NCI-H1436 treated with DMSO at 0.1 percent for 48 hours (cell line): Measurements from ENCODE around the gene FHIT.
"Not testable (repeated sequence)": the region's sequence is repeated elsewhere in the genome, so short reads cannot be mapped to it uniquely, and the experiment has no call there.

Source experiments
- DNase-seq: peaks from one replicate; lab custom pipeline; 2025; lab: John Stamatoyannopoulos, UW

The FHIT gene

DNA sequence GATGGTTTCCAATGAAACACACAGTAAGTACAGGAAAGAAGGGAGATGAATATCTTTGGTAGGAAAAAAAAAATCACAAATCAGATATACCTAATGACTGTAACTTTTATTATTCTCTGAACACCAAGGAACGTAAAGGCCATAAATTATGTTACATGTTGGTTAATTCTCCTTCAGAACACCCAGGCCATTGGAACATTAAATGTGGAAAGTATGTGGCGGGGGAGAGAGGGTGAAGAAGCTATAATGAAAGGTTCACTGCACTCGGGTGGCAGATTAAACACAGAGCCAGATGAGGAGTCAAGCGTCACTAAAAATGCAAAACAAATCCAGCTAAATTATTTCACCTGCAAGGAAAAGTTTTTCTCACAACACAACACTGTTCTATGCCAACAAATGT lies 193.8 kb downstream of the FHIT start:
- DNase-seq, result no peak

DNA sequence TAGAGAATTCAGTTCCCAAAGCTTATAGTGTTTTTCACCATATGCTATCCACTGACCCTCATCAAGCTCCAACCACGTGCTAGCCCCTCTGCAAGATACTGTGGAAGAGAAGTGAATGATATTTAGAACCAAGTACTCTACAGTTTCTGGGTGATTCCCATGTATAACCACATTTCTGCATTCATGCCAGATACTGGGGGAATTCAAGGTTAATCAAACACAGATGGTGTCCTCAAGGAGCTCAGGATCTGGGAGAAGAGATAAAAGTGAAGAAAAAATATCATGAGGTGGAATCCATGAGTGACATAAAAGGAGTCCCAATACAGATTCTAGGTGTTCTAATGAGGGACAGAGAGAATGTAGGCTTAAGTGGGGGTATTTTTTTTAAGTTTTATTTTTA lies 195.8 kb downstream of the FHIT start:
- DNase-seq, result no peak

GRCh38 chr3:61053781-61054496 lies 197.3 kb downstream of the FHIT start:
- no peak for DNase-seq

GRCh38 chr3:61052851-61053250 lies 198.4 kb downstream of the FHIT start:
- no peak for DNase-seq

GRCh38 chr3:61051666-61052065 lies 199.6 kb downstream of the FHIT start:
- no peak for DNase-seq

DNA sequence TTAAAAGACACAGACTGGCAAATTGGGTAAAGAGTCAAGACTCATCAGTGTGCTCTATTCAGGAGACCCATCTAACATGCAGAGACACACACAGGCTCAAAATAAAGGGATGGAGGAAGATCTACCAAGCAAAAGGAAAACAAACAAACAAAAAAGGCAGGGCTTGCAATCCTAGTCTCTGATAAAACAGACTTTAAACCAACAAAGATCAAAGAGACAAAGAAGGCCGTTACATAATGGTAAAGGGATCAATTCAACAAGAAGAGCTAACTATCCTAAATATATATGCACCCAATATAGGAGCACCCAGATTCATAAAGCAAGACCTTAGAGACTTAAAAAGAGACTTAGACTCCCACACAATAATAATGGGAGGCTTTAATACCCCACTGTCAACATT lies 206.1 kb downstream of the FHIT start:
- not testable (repeated sequence) for DNase-seq

- no peak for DNase-seq
Observed at GRCh38 chr3:61043156-61043555, 208.1 kb downstream of the FHIT start.

- no peak for DNase-seq
Observed at GRCh38 chr3:61040618-61041017, 210.6 kb downstream of the FHIT start.

DNA sequence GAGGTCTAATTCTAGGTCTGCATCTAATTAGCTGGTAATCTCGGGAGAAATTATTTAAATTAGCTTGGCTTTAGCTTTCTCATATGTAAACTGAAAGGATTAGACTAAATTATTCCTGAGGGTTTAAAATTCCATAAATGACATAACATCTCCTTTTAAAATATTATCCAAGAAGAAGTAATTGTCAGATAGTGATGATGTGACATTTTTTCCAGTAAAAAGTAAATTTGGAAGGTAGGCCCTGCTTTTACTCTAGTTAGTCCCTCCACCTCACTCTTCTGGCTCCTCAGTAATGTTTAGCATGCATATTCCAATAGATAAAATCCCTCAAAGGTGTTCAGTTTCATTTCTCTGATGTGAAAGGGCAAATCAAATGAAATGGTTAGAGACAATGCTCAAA lies 215.7 kb downstream of the FHIT start:
- no peak for DNase-seq

- DNase-seq, result no peak
Observed at GRCh38 chr3:61032991-61033390, 218.3 kb downstream of the FHIT start.

DNA sequence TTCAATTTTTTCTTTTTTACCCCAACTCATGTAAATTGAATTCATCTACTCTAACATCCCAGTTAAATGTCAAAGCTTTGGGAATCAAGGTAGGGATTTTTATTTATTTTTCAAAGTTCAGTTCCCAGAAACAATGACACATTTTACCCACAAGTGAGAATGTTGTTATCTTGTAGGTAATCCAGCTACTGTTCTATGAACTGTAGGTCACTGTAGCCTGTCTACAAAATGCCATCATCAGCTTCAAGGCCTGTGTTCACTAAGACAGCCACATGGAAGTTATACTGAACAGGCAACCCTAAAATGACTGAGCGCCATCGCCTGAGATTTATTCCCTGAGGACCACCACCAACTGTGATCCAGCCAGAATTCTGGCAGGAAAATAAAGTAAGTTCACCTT lies 219.7 kb downstream of the FHIT start:
- DNase-seq, result no peak

DNA sequence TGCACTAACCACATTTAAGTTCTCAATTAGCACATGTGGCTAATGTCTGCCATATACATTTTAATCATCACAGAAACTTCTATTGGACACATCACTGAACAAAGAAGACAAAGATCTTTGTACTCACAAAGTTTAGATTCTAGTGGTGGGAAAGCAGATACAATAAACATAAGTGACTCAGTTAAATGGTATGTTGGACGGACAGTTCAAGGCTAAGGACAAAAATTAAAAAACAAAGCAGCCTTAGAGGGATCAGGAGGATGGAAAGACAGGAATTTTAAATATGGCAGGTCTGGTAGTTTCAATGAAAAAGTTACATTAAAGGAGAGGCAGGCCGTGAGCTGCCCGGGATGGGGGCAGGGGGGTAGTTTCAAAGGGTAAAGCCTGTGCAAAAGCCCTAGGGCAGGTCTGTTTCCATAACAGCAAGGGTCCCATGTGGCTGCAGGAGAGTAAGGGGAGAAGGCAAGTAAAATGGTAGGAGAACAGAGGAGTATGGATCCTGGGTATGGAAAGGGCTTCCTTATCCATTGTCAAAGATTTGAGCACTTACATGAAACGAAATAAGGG lies 220.7 kb downstream of the FHIT start:
- DNase-seq, result no peak

DNA sequence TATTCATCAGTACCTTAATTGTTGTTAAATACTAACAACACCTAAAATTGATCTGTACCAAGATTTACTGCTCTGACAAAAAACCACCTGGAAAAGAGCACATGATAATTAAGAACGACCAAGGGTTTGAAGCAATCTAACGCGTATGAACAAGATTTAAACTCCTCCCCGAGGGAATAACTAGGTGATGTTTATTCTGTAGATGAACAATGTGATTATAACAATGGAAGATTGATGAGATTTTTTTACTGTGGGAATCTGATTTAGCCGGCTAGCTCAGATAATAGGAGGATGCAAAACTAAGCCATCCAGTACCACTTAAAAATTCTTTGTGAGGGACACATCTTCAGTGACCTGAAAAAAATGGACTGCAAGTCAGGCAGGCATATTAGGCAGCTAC lies 222.1 kb downstream of the FHIT start:
- DNase-seq, result no peak

GRCh38 chr3:61018807-61019206 lies 232.4 kb downstream of the FHIT start:
- DNase-seq, result no peak

DNA sequence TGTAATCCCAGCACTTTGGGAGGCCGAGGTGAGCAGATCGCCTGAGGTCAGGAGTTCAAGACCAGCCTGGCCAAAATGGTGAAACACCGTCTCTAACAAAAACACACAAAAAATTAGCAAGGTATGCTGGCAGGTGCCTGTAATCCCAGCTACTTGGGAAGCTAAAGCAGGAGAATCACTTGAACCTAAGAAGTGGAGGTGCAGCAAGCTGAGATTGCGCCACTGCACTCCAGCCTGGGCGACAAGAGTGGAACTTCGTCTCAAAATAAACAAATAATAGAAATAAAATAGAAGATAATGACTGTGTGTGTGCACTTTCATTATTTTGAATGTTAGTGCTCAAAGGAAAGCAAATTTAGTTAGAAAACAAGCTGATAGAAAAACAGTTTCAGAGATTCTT lies 234.2 kb downstream of the FHIT start:
- DNase-seq, result not testable (repeated sequence)

- no peak for DNase-seq
Observed at GRCh38 chr3:61015859-61016258, 235.4 kb downstream of the FHIT start.

- DNase-seq, result no peak
Observed at GRCh38 chr3:61015408-61015807, 235.8 kb downstream of the FHIT start.

- no peak for DNase-seq
Observed at GRCh38 chr3:61008998-61009380, 242.3 kb downstream of the FHIT start.

DNA sequence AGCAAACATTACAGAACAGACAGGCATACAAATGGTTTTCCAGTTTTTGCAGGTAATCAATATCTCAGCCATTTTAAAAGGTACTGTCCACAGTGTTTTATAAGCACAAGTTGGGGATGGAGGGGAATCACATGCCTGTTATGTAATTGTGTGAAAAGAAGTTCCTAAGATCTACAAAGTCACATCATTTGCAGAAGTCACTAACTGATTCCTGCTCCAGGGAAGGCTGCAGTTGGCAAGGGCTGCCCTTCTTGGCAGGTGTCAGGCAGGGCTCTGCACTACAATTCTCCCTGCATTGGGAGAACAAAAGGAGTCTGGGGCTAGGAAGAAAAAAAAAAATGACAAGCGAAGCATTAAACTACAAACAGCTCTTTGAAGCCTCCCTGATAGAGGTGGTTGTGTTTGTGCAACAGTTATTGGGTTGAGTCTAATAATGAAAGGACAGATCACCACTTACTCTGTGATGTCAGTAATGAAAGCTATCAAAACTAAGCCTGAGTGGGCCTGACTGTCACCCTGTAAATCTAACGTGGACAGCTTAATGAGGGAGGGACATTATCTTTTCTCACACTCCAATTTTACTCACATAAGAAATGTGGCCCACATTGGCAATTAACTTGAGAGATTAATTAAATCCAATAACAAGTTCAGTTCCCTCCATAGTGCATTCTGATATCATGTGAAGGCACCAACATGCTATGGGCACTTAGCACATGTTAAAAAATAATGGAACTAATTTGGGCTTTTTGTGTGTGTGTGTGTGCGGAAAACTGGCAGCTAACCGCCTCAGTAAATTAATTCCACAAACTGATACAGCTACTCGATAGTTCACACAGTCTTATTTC lies 242.9 kb downstream of the FHIT start:
- DNase-seq, result no peak

GRCh38 chr3:61005591-61005990 lies 245.7 kb downstream of the FHIT start:
- DNase-seq, result no peak

DNA sequence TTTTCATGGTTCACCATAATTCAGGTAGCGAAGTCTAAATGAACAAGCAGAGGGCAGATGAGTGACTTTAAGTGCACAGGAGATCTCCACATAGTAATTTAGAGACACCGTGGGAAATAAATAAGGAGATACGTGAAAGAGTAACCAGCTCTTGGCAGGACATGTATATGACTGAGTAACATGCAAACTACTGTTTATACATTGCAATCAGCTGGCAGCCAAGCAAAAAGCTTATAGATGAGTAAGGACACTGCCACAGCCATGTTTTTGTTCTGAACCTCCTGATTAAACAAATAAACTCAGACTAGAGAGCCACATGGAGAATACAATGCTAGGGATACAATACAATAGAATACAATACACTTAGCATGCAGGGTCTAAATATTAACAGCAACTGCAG lies 252.4 kb downstream of the FHIT start:
- no peak for DNase-seq

GRCh38 chr3:60992395-60992794 lies 258.9 kb downstream of the FHIT start:
- DNase-seq, result no peak

DNA sequence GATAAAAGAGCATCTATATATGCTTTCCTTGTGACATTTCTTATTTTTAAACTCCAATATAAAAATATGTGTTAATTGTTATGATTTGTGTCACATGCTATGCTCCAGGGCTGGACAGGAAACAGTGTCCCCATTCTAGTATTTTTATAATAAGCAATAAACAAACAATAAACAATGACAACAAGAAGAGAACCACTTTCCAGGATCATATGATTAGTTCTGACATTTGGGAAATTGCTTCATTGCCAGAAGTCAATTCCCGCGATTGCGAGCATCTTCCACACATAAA lies 260.9 kb downstream of the FHIT start:
- no peak for DNase-seq
